ENCODE measurements around the gene CEP104. TPM values are rescaled to one million over a fixed set of nuclear protein-coding genes. Genes with fewer than 3 reads are reported as not detected.
A peak's percentile ranks its signal among the peaks of the same experiment; 100 is the strongest.
"Not testable (repeated sequence)": the region's sequence is repeated elsewhere in the genome, so short reads cannot be mapped to it uniquely, and the experiment has no call there.

The CEP104 gene
- total and polyA plus RNA-seq, 9 of the 15 experiments (the other 6 are each of a cell fraction or from before 2014, with no cell fraction given) = 11.2 to 63.4 (median 42.6) TPM

- Histone ChIP-seq H3K27ac (ENCODE audit: extremely low read depth, low read depth, low read length) (peak overlapping the region; percentile 76), H3K4me3 (0 out of 2 replicates have a peak overlapping the region, but pooled peaks have one; percentile 6), H3K4me2 (ENCODE audit: insufficient read depth, low read length) (peak overlapping the region; percentile 62), H3K9ac (ENCODE audit: insufficient read depth in 1 of 2, low read depth in 2 of 2, low read length in 2 of 2) (peak overlapping the region; percentile 56 to 64; a peak in 3 of 4 replicates), H3K4me1 (replicated peaks in 1 of 2; ENCODE audit: control insufficient read depth in 2 of 2, insufficient read depth in 2 of 2, low read length in 2 of 2) (peaks cover 13 to 32% of the 10 kb centered on the region in 2 experiments), H2AFZ (ENCODE audit: low read depth, low read length) (peak overlapping the region; percentile 99)
- H3K36me3 ChIP-seq (ENCODE audit: control insufficient read depth, insufficient read depth, low read length); H3K9me1 ChIP-seq (ENCODE audit: control insufficient read depth, insufficient read depth, low read length); FAIRE-seq; H3K27me3 ChIP-seq (ENCODE audit: control insufficient read depth in 2 of 2, insufficient read depth in 2 of 2, low read length in 2 of 2); H3K9me3 ChIP-seq (replicated peaks; ENCODE audit: control insufficient read depth, insufficient read depth, low read depth, low read length); CTCF ChIA-PET (ENCODE audit: low intra/inter-chr PET ratio); in situ Hi-C loops (cut with MboI); BruUV-seq (replicated peaks); H3K79me2 ChIP-seq (ENCODE audit: control insufficient read depth, insufficient read depth, low read length); H4K20me1 ChIP-seq (replicated peaks; ENCODE audit: control insufficient read depth, insufficient read depth, low read length): not testable (repeated sequence)
- ATAC-seq = peak; percentile 67
- WGBS (ENCODE audit: insufficient coverage, low coverage, missing lambda C conversion rate) = 4% methylated on average over 7 of the region's 7 CpGs
- DNase-seq (ENCODE audit: extremely low read depth in 1 of 4, low spot score in 3 of 4) = peak in 1 of 4 experiments; percentile 66
- POLR2A ChIA-PET = interaction anchor here (0.6 to 1.6 kb wide), 7 partner anchors 11 to 95 kb away, joined by 3 to 10 read pairs (median 4); no protein-coding TSS in a partner anchor
- intact Hi-C loops (cut with micrococcal nuclease) = loop anchor here (2.0 kb wide), 1 partner anchor 30 kb away; no protein-coding TSS in a partner anchor
- peak in 1 of 3 experiments; percentile 46 for TF ChIP-seq YY1 (IDR thresholded peaks at IDR 0.05; ENCODE audit: borderline replicate concordance in 1 of 3, control insufficient read depth in 1 of 3, extremely low read depth in 1 of 3, insufficient read depth in 3 of 3, insufficient read length in 1 of 3, insufficient replicate concordance in 2 of 3, low read depth in 1 of 3, low read length in 2 of 3)
- peak; percentile 20; the same call in 1 of the 2 replicates for TF ChIP-seq DMBX1 (CRISPR knock-in tag; IDR thresholded peaks at IDR 0.05; ENCODE audit: borderline replicate concordance)
- 0 out of 2 replicates have a peak, but pooled peaks have one; percentile 15 for TF ChIP-seq ELF1 (tag; IDR thresholded peaks at IDR 0.05)
- TF ChIP-seq, protein P1, sequence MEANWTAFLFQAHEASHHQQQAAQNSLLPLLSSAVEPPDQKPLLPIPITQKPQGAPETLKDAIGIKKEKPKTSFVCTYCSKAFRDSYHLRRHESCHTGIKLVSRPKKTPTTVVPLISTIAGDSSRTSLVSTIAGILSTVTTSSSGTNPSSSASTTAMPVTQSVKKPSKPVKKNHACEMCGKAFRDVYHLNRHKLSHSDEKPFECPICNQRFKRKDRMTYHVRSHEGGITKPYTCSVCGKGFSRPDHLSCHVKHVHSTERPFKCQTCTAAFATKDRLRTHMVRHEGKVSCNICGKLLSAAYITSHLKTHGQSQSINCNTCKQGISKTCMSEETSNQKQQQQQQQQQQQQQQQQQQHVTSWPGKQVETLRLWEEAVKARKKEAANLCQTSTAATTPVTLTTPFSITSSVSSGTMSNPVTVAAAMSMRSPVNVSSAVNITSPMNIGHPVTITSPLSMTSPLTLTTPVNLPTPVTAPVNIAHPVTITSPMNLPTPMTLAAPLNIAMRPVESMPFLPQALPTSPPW (CRISPR knock-in tag; IDR thresholded peaks at IDR 0.05) = peak; percentile 2; the same call in 1 of the 2 replicates
- peak in 1 of 2 experiments; percentile 15 for TF ChIP-seq E2F6 (IDR thresholded peaks at IDR 0.05; ENCODE audit: borderline replicate concordance in 1 of 2, extremely low read depth in 1 of 2, insufficient read depth in 1 of 2, insufficient read length in 1 of 2, low read depth in 1 of 2, low read length in 1 of 2, poor library complexity in 1 of 2, severe bottlenecking in 1 of 2)
- TF ChIP-seq, protein P2, sequence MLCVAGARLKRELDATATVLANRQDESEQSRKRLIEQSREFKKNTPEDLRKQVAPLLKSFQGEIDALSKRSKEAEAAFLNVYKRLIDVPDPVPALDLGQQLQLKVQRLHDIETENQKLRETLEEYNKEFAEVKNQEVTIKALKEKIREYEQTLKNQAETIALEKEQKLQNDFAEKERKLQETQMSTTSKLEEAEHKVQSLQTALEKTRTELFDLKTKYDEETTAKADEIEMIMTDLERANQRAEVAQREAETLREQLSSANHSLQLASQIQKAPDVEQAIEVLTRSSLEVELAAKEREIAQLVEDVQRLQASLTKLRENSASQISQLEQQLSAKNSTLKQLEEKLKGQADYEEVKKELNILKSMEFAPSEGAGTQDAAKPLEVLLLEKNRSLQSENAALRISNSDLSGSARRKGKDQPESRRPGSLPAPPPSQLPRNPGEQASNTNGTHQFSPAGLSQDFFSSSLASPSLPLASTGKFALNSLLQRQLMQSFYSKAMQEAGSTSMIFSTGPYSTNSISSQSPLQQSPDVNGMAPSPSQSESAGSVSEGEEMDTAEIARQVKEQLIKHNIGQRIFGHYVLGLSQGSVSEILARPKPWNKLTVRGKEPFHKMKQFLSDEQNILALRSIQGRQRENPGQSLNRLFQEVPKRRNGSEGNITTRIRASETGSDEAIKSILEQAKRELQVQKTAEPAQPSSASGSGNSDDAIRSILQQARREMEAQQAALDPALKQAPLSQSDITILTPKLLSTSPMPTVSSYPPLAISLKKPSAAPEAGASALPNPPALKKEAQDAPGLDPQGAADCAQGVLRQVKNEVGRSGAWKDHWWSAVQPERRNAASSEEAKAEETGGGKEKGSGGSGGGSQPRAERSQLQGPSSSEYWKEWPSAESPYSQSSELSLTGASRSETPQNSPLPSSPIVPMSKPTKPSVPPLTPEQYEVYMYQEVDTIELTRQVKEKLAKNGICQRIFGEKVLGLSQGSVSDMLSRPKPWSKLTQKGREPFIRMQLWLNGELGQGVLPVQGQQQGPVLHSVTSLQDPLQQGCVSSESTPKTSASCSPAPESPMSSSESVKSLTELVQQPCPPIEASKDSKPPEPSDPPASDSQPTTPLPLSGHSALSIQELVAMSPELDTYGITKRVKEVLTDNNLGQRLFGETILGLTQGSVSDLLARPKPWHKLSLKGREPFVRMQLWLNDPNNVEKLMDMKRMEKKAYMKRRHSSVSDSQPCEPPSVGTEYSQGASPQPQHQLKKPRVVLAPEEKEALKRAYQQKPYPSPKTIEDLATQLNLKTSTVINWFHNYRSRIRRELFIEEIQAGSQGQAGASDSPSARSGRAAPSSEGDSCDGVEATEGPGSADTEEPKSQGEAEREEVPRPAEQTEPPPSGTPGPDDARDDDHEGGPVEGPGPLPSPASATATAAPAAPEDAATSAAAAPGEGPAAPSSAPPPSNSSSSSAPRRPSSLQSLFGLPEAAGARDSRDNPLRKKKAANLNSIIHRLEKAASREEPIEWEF (CRISPR knock-in tag; IDR thresholded peaks at IDR 0.05) = peak; percentile 36; the same call in 1 of the 2 replicates
- TF ChIP-seq ZNF639 (CRISPR knock-in tag; conservative IDR thresholded peaks at IDR 0.05 in 1 of 2, IDR thresholded peaks at IDR 0.05 in 1 of 2) = peak in 1 of 2 experiments; percentile 42; a peak in 1 of 4 replicates
- peak; percentile 63 for TF ChIP-seq NFE2 (IDR thresholded peaks at IDR 0.05; ENCODE audit: low read depth)
- TF ChIP-seq C11orf30 (IDR thresholded peaks at IDR 0.05; ENCODE audit: low read depth) = peak; percentile 51
These were observed 52.4 kb downstream of the CEP104 start for GRCh38 chr1:3804627-3804944.
